BJ (cell line): ENCODE results near the gene MSH2. TPM values are rescaled to one million over a fixed set of nuclear protein-coding genes. Genes with fewer than 3 reads are reported as not detected.

Experiments
- CTCF ChIA-PET: fragments of 350-600 bp; formaldehyde crosslinking; extraction: SDS; loops from one replicate; lab custom pipeline; 2021; ENCODE audit warnings: antibody characterized with exemption, inconsistent platforms; lab: Yijun Ruan, JAX
- POLR2A ChIA-PET: fragments of 300-600 bp; sonication (Branson Sonifier 250); formaldehyde crosslinking; extraction: SDS; loops from one replicate; lab custom pipeline; 2021; ENCODE audit warnings: antibody characterized with exemption; lab: Charles Lee
- DNase-seq: peaks from one replicate; pipeline ENCODE4 v3.0.0-alpha.2; 2011; ENCODE audit warnings: low read depth
- H3K27me3 ChIP-seq: 2 replicates; pipeline ENCODE4 v1.6.0; 2011; ENCODE audit warnings: low read length; ENCODE audit not compliant: control insufficient read depth, insufficient read depth
- H3K36me3 ChIP-seq: 2 replicates; pipeline ENCODE4 v1.5.1; 2011; ENCODE audit warnings: low read length; ENCODE audit not compliant: control insufficient read depth, insufficient read depth
- H3K4me3 ChIP-seq: 2 replicates; pipeline ENCODE4 v1.5.1; 2011; ENCODE audit warnings: low read depth, mild to moderate bottlenecking, control low read depth, low read length
- polyA plus RNA-seq: library from polyadenylated mRNA; depleted of rRNA; stranded (reverse); fragments of >200 nt; gene quantifications from 2 replicates; pipeline ENCODE4 v1.2.3, GENCODE V29; 2011
- TF ChIP-seq, protein P1 (sequence below): IDR thresholded peaks from 2 replicates; pipeline ENCODE4 v1.5.1; 2011; ENCODE audit warnings: low read depth, mild to moderate bottlenecking, control low read depth, inconsistent platforms, low read length, moderate library complexity; ENCODE audit not compliant: insufficient read depth

Gene MSH2
- polyA plus RNA-seq, 1 experiment = 4.9 TPM

DNA sequence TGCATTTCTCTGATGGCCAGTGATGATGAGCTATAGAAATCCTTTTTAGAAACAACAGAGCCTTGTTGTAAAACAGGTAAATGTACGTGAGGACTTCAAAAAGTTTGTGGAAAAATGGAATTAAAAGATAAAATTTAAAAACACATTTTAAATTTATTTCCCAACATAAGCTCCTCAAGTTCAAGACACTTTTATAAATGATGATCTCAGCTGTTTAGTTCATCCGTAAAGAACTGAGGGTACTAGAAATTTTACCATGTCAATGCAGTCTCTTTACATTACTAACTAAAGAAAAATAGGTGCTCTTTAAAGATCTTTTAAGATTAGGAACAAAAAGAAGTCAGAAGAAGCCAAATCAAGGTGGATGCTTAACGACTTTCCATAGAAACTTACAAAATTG, 52.5 kb downstream of the MSH2 start:
- ChIA-PET CTCF (interaction anchor here (1.2 kb wide), 1 partner anchor 312 kb away, joined by 4 read pairs; no protein-coding TSS in a partner anchor), POLR2A (no interaction called here)
- no peaks in the 10 kb centered on the region for H3K27me3 ChIP-seq
- no peaks in the 10 kb centered on the region for H3K36me3 ChIP-seq
- TF ChIP-seq, protein P1, sequence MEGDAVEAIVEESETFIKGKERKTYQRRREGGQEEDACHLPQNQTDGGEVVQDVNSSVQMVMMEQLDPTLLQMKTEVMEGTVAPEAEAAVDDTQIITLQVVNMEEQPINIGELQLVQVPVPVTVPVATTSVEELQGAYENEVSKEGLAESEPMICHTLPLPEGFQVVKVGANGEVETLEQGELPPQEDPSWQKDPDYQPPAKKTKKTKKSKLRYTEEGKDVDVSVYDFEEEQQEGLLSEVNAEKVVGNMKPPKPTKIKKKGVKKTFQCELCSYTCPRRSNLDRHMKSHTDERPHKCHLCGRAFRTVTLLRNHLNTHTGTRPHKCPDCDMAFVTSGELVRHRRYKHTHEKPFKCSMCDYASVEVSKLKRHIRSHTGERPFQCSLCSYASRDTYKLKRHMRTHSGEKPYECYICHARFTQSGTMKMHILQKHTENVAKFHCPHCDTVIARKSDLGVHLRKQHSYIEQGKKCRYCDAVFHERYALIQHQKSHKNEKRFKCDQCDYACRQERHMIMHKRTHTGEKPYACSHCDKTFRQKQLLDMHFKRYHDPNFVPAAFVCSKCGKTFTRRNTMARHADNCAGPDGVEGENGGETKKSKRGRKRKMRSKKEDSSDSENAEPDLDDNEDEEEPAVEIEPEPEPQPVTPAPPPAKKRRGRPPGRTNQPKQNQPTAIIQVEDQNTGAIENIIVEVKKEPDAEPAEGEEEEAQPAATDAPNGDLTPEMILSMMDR = no peak
- H3K4me3 ChIP-seq = no peak overlapping the region
- no peak for DNase-seq

DNA sequence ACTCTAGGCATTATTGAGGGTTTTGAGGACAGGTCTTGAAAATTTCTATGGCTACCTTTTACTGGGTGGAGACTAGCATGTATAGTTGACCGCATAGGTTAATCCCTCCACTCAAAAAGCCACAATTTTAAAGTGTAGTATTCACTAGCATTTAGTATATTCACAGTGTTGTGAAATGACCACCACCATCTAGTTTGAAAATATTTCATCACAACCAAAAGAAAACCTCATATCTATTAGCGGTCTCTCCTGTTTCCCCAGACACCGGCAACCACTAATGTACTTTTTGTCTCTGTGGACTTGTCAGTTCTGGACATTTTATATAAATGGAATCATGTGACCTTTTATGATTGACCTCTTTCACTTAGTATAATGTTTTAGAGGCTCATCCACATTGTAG, 53.9 kb downstream of the MSH2 start:
- Histone ChIP-seq H3K36me3 (no peaks in the 10 kb centered on the region), H3K4me3 (no peak overlapping the region), H3K27me3 (no peaks in the 10 kb centered on the region)
- ChIA-PET CTCF (no interaction called here), POLR2A (no interaction called here)
- TF ChIP-seq, protein P1 = no peak
- DNase-seq = no peak

GRCh38 chr2:47457268-47457667, 54.3 kb downstream of the MSH2 start:
- Histone ChIP-seq H3K36me3 (no peaks in the 10 kb centered on the region), H3K4me3 (no peak overlapping the region), H3K27me3 (no peaks in the 10 kb centered on the region)
- ChIA-PET POLR2A (no interaction called here), CTCF (no interaction called here)
- no peak for DNase-seq
- TF ChIP-seq, protein P1 = no peak

GRCh38 chr2:47459021-47459420, 56.1 kb downstream of the MSH2 start:
- TF ChIP-seq, protein P1 = no peak
- Histone ChIP-seq H3K27me3 (no peaks in the 10 kb centered on the region), H3K4me3 (no peak overlapping the region), H3K36me3 (no peaks in the 10 kb centered on the region)
- DNase-seq = no peak
- ChIA-PET CTCF (no interaction called here), POLR2A (no interaction called here)

DNA sequence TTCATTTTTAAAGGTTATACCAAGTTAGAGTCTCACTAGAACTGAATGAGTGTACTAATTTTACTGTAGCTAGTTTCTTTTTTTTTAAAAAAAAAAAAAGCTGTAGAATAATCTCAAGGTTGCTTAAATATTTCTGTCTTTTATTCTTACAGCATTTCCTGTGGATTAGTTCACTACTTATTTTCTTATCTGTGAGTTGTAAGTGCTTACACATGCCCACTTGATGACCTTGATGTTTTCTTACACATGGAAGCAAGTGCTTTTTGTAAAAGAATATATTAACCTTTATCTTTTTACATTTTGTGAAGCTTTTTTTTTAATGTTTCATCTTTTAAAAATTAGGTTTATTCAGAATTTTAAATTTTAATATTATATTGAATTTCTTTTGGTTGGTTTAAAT, 57.8 kb downstream of the MSH2 start:
- DNase-seq = no peak

More for the DNA sequence above, 57.8 kb downstream of the MSH2 start:
- ChIA-PET CTCF (interaction anchor here (0.6 kb wide), 1 partner anchor 800 kb away, joined by 3 read pairs; no protein-coding TSS in a partner anchor), POLR2A (interaction anchor here (0.6 kb wide), 1 partner anchor 128 kb away, joined by 5 read pairs; no protein-coding TSS in a partner anchor)
- Histone ChIP-seq H3K4me3 (no peak overlapping the region), H3K36me3 (no peaks in the 10 kb centered on the region), H3K27me3 (no peaks in the 10 kb centered on the region)
- TF ChIP-seq, protein P1 = no peak
